SH-SY5Y (cell line): ENCODE data around the gene APOL6.

Source experiments
- GATA2 ChIP-seq: IDR thresholded peaks from 2 replicates; pipeline ENCODE4 v1.6.1; 2011; ENCODE audit warnings: mild to moderate bottlenecking, low read depth, low read length
- GATA3 ChIP-seq: IDR thresholded peaks from 2 replicates; pipeline ENCODE4 v1.6.1; 2011; ENCODE audit warnings: low read depth, mild to moderate bottlenecking, low read length, moderate library complexity

DNA sequence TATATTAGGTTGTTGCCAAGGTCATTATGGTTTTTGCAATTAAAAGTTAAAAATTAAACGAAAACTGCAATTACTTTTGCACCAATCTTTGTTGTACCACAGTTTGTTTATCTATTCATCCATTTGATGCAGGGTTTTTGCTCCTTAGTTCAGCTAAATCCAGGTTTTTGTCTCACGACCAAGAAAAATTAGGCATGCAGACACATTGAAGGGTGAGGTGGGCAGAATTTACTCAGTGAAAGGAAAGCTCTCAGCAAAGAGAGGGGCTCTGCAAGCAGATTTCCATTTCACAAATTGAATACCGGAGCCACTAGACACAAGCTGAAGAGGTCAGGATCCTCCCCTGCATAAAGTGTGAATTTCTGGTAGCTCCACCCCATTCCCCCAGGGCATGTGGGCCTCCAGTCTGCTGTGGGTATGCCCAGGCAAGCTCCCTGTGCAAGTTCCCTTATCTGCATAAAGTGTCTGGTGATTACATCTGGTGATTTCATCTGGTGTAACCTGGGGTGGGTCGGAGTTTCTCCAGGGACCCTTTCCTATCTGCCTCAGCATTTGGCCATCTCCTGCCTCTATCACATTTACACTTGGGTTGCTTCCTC, 33.3 kb downstream of the APOL6 start:
- TF ChIP-seq GATA2 (no peak), GATA3 (no peak)
